Activated T-helper 17 cell treated with anti-CD3 and anti-CD28 coated beads, Interleukin-2, amount 50 U/mL, for 72 hours (primary cell): ENCODE data around the gene BICC1. TPM values are rescaled to one million over a fixed set of nuclear protein-coding genes. Genes with fewer than 3 reads are reported as not detected.

ENCODE experiments used
- ATAC-seq: fragments of 150-1000 bp; cut with Tn5 transposase; replicated peaks from 2 replicates; pipeline ENCODE4 v1.10.0; 2021; ENCODE audit warnings: mild to moderate bottlenecking, moderate library complexity
- H3K27ac Mint-ChIP-seq: one replicate; pipeline ENCODE4 v1.8.0; 2022; ENCODE audit warnings: mixed read lengths
- H3K27me3 Mint-ChIP-seq: one replicate; pipeline ENCODE4 v1.8.0; 2022; ENCODE audit warnings: mixed read lengths
- H3K36me3 Mint-ChIP-seq: one replicate; pipeline ENCODE4 v1.8.0; 2022; ENCODE audit warnings: low read depth, mild to moderate bottlenecking, mixed read lengths
- H3K4me1 Mint-ChIP-seq: one replicate; pipeline ENCODE4 v1.8.0; 2022; ENCODE audit warnings: mixed read lengths
- H3K4me3 Mint-ChIP-seq: one replicate; pipeline ENCODE4 v1.8.0; 2022; ENCODE audit warnings: mild to moderate bottlenecking, mixed read lengths
- H3K9me3 Mint-ChIP-seq: one replicate; pipeline ENCODE4 v1.8.0; 2022; ENCODE audit warnings: mixed read lengths
- total RNA-seq, 2 donors: library from RNA; stranded (reverse); gene quantifications; one replicate each; pipeline ENCODE4 v1.2.3, GENCODE V29; 2022

The BICC1 gene
- total RNA-seq, 2 donors from 2014 or later: 0.05 to 0.28 TPM

DNA sequence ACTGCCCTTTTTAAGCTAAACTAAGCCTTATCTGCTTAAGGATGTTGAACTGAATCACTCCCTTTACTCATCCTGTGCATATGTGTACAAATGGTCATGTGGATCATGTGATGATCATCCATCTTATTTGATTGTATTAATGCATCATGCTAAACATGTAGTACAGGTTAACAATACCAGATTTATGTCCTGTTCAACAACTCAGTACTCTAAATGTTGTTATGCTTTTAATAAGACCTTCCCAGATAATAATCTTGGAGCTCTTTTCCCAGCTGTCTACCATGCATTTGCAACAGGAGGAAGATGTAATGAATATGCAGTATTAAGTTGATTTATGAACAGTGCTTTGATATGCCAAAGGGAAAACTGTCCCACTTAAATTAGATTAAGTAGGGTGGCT, 318.0 kb downstream of the BICC1 start:
- no peak overlapping the region for H3K27ac Mint-ChIP-seq
- no peaks in the 10 kb centered on the region for H3K27me3 Mint-ChIP-seq
- H3K9me3 Mint-ChIP-seq: no peaks in the 10 kb centered on the region
- no peak overlapping the region for H3K4me3 Mint-ChIP-seq
- no peaks in the 10 kb centered on the region for H3K4me1 Mint-ChIP-seq
- H3K36me3 Mint-ChIP-seq: no peaks in the 10 kb centered on the region
- ATAC-seq: no peak

DNA sequence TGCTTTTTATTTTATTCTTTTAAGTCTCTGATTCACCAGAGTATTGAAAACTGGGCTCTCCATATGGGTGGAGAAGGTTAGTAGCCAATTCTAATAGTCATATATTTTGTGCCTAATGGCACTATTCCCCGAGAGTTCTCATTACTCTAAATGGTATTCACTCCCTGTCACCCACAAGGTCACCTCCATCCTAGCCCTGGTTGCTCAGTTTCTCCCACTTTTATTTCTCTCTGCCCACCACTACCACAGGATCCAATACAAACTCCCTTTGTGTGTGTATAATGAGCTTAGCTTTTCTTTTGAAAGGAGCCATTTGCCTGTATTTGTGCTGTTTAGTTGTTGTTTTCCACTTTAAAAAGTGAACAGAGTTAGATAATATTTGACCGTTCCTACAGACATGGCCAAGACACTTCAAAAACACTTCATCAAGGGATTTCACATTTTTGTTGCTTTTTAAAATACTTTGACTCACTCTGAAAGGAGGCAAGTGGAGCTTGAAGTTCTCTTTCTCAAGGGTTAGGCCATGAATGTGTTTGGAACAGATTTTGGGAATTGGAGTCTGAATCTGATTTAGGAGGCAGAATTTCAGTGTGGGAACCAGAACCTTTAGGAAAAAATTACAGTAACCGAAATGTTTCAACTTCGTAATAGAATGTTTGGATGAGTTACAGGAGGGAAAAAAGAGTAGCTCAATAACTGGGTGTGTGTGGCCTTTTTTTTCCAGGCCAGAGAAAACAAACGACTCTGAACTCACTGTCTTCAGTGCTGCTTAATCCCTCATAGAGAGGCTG, 321.3 kb downstream of the BICC1 start:
- peaks cover 3% of the 10 kb centered on the region for H3K27me3 Mint-ChIP-seq
- H3K9me3 Mint-ChIP-seq: no peaks in the 10 kb centered on the region
- no peak for ATAC-seq
- H3K4me3 Mint-ChIP-seq: no peak overlapping the region
- H3K36me3 Mint-ChIP-seq: no peaks in the 10 kb centered on the region
- no peak overlapping the region for H3K27ac Mint-ChIP-seq
- H3K4me1 Mint-ChIP-seq: no peaks in the 10 kb centered on the region

DNA sequence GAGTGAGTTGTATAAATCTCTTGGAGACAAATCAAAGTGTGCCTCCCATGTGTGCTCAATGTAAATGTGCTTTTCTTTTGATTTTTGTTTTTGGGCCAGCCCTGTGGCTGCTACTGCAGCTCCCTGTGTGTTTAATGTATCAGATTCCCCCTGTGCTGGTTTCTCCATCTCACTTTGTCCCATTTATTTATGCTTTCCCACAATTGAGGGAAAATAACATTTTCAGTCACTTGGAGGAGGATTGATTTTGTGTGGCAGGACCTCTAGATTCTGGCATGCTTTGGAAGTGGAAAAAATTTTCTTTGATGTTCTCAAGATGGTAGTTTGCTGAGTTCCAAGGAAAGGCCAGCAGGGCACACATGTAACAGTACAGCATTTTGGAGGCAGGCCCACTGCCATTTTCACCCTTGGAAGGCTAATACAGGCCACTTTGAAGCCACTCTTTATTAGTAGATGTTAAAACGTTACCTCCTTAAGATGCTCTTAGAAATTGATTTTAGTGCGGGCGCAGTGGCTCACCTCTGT, 323.6 kb downstream of the BICC1 start:
- Mint-ChIP-seq H3K36me3 (no peaks in the 10 kb centered on the region), H3K27me3 (peaks cover 3% of the 10 kb centered on the region), H3K4me3 (no peak overlapping the region), H3K27ac (no peak overlapping the region), H3K9me3 (no peaks in the 10 kb centered on the region), H3K4me1 (no peaks in the 10 kb centered on the region)
- ATAC-seq: no peak

DNA sequence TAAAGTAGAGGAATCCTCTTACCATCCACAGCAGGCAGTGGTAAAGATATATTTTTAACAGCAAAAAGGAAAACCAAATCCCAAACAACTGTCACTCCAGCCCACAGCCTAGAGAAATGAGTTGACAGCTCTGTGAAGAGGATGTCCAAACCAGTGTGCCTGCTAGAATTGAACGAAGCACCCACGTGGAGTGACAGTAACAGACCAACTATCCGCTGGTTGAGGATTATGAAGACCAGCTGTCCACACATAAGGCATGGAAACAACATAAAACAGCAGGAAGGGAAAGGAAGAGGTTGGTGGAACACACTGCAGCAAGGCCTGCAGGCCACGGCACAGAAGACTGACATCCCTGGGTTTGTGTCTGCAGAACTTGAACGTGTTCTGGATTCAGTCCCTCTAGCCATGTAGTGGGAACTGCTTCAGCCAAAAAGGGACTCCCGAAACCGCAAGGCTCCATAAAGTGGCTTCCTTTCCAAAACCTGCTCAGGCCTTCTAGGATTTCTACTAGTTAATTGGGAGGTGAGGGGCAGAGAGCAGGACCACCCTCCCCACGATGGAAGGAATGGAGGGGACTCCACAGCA, 324.4 kb downstream of the BICC1 start:
- Mint-ChIP-seq H3K4me1 (no peaks in the 10 kb centered on the region), H3K9me3 (no peaks in the 10 kb centered on the region), H3K4me3 (no peak overlapping the region), H3K27ac (no peak overlapping the region), H3K27me3 (peaks cover 3% of the 10 kb centered on the region), H3K36me3 (no peaks in the 10 kb centered on the region)
- ATAC-seq: no peak

DNA sequence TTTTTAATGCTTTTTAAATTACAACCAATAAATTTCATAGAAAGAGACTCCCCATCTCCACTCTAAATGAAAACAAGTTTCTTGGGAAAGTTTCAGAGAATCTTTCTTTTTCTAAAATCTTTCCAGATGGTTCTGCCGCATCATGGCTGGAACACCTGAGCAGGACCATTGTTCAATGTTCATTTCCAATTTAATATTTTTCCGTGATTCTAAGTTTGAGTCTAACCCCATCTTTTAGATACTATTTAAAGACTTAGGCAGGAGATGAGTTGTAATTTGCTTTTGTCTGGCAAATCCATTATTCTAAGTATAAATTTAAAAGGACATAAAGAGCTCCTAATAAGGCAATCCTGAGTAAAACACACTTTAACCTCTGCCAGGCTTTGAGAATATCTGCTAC, 325.2 kb downstream of the BICC1 start:
- no peak for ATAC-seq

DNA sequence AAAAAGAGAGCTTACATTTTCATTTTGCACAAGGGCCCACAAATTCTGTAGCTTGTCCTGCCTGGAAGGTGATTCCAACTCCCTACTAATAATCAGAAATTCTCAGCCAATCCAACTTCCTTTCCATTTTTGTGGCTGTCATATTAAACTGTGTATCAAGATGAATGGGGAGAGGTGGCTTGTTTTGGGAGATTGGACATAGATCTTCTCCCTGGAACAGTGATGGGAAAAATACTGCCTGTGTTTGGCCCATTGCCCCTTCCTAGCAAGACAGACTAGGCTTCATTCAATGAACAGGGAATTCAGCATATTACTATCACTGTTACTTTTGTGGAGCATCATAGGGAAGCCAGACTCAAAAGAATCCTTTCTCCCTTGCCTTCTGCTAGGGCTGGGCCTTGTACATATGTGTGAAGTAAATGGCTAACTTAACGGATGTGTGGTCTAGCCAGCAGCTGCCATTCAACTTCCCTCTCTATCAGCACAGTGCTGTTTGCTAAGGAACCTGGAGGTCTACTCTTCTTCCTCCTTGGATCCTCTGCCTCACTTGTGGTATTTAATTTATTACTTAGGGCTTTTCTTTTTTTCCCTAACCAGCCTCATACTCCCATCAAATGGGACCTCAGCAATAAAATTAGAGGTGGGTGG, 326.0 kb downstream of the BICC1 start:
- Mint-ChIP-seq H3K9me3 (no peaks in the 10 kb centered on the region), H3K27ac (no peak overlapping the region), H3K4me3 (no peak overlapping the region), H3K4me1 (no peaks in the 10 kb centered on the region), H3K27me3 (peaks cover 3% of the 10 kb centered on the region), H3K36me3 (no peaks in the 10 kb centered on the region)
- ATAC-seq: no peak

More for the DNA sequence above, 325.2 kb downstream of the BICC1 start:
- Mint-ChIP-seq H3K4me1 (no peaks in the 10 kb centered on the region), H3K36me3 (no peaks in the 10 kb centered on the region), H3K27me3 (peaks cover 3% of the 10 kb centered on the region), H3K4me3 (no peak overlapping the region), H3K27ac (no peak overlapping the region), H3K9me3 (no peaks in the 10 kb centered on the region)

DNA sequence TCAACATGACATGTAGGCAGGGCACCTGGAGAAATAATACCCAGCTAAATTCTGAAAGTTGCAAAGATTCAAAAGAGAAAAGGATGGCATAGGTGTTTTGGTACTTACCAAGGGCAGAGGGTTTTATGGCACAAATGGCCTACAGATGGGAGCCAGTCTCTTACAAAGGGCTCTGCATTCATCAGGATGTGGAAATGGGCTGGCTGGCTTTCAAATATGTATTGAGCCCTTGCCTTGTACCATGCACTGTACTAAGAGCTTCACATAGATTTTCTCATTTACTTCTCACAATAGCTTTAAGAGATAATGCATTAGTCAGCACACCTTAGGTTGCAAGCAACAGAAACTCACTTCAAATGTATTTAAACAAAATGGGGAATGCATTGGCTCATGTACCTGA, 327.1 kb downstream of the BICC1 start:
- ATAC-seq: no peak
- Mint-ChIP-seq H3K27ac (no peak overlapping the region), H3K27me3 (peaks cover 3% of the 10 kb centered on the region), H3K4me3 (no peak overlapping the region), H3K4me1 (no peaks in the 10 kb centered on the region), H3K9me3 (no peaks in the 10 kb centered on the region), H3K36me3 (no peaks in the 10 kb centered on the region)

DNA sequence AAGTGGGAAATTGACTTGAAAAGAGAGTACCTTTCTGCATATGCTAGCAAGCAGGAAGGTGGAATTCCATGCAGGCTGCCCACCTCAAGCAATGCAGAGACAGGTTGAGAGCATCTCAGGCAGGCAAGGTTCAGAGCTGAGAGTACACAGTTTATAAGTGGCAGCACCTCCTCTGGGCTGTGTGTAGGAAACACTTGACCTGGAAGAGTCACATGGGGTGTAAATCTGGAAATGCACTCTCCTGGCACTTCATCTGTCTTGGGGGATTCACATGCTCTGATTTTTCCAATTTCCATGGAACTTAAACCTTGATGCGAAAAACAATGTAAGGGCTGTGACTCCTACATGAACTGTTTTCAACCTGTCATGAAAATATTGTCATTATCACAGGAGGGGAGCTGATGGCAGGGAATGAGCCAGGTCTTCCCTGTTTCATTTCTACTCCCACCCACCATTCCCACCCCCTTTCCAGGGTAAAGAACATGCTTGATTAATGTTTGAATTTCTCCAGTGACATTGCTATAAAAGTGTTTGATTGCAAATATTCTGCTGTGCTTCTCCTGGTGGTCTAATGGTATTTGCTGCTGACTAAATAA, 328.3 kb downstream of the BICC1 start:
- Mint-ChIP-seq H3K4me1 (no peaks in the 10 kb centered on the region), H3K4me3 (no peak overlapping the region), H3K9me3 (no peaks in the 10 kb centered on the region), H3K27me3 (peaks cover 3% of the 10 kb centered on the region), H3K27ac (no peak overlapping the region), H3K36me3 (no peaks in the 10 kb centered on the region)
- ATAC-seq: no peak

DNA sequence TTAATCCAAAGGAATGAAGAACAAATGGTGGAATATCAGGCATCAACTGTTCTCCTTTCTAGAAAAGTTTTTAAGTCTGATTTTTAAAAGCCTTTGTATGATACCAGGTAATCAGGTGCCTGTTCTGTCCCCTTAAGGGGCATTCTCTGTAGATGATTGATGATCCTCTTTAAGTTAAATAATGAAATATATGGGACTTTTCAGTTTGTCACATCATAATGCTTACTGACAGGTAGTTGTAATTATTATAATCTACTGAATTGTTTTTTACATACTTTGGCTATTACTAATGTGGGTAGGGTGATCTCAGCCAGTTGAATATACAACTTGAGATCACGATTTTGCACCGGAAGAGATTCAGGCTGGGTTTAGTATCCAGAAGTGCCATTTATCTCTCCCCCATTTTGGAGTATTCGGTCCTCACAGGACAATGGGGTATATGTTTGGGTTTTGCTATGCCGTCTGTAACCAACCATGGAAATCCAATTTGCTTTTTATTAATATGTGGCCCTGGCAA, 330.2 kb downstream of the BICC1 start:
- Mint-ChIP-seq H3K36me3 (no peaks in the 10 kb centered on the region), H3K4me1 (no peaks in the 10 kb centered on the region), H3K27ac (no peak overlapping the region), H3K27me3 (no peaks in the 10 kb centered on the region), H3K9me3 (no peaks in the 10 kb centered on the region), H3K4me3 (no peak overlapping the region)
- no peak for ATAC-seq

DNA sequence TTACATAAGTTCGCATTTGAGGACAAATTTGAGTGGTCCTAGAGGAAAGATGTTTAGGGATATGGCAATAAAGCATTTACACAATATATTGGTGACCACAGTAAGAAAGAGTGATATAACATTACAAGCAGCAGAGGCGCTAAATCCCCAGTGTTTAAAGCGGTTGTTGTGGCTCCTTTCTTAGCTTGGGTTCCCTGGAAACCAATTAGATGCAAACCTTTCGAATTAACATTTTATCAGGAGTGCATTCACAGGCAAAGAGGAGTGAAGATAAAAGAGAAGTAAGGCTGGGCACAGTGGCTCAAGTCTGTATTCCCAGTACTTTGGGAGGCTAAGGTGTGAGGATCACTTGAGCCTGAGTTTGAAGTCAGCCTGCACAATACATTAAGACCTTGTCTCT, 331.1 kb downstream of the BICC1 start:
- H3K9me3 Mint-ChIP-seq: no peaks in the 10 kb centered on the region
- H3K27ac Mint-ChIP-seq: no peak overlapping the region
- no peaks in the 10 kb centered on the region for H3K4me1 Mint-ChIP-seq
- ATAC-seq: no peak
- no peaks in the 10 kb centered on the region for H3K36me3 Mint-ChIP-seq
- no peaks in the 10 kb centered on the region for H3K27me3 Mint-ChIP-seq
- no peak overlapping the region for H3K4me3 Mint-ChIP-seq

DNA sequence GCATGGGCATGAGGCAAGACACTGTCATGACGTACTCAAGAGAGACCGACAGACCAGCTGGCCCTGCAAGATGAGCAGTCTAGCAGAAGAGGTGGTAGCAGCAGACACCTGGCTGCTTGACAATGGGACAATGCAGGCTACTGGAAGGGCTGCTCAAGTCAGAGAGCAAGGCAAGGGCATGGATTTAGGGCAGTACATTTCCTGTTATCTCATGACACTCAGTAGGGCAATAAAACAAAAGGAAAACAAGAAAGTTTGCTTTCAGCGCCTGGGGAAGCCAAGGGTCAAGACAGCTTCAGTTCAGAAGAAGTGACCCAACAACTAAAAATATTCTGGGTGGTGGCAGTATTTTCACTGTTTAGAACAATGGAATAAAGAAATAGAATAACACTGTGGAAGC, 332.0 kb downstream of the BICC1 start:
- Mint-ChIP-seq H3K4me3 (no peak overlapping the region), H3K36me3 (no peaks in the 10 kb centered on the region), H3K9me3 (no peaks in the 10 kb centered on the region), H3K27me3 (no peaks in the 10 kb centered on the region), H3K27ac (no peak overlapping the region), H3K4me1 (no peaks in the 10 kb centered on the region)
- ATAC-seq: no peak

DNA sequence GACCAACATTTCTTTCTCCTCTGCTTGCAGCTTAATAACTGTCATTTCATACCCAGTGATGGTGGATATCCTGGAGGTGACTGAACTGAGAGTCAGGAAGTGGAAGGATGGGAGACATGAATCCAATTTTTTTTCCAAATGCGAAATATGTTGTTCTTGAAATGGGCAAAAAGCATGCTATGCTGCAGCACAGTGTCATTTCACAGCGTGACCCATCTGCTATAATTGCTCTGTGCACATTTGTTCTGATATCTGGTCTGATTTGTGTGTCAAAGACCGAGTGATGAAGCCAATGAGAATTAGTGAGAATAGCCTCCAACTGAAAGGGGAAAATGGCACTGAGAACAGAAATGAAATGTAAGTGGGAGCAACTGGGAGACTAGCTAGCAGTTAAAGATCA, 334.2 kb downstream of the BICC1 start:
- no peak overlapping the region for H3K27ac Mint-ChIP-seq
- H3K36me3 Mint-ChIP-seq: no peaks in the 10 kb centered on the region
- H3K4me1 Mint-ChIP-seq: no peaks in the 10 kb centered on the region
- no peaks in the 10 kb centered on the region for H3K9me3 Mint-ChIP-seq
- H3K27me3 Mint-ChIP-seq: no peaks in the 10 kb centered on the region
- ATAC-seq: no peak
- H3K4me3 Mint-ChIP-seq: no peak overlapping the region

DNA sequence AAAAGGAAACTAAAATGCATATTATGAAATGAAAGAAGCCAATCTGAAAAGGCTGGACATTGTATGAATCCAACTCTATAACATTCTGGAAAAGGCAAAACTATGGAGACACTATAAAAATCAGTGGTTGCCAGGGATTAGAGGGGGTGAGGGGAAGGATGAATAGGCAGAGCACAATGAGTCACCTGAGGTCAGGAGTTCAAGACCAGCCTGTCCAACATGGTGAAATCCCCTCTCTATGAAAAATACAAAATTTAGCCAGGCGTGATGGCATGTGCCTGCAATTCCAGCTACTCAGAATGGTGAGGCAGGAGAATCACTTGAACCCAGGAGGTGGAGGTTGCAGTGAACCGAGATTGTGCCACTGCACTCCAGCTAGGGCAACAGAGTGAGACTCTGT, 338.9 kb downstream of the BICC1 start:
- no peaks in the 10 kb centered on the region for H3K27me3 Mint-ChIP-seq
- H3K4me3 Mint-ChIP-seq: no peak overlapping the region
- no peaks in the 10 kb centered on the region for H3K4me1 Mint-ChIP-seq
- ATAC-seq: no peak
- no peaks in the 10 kb centered on the region for H3K36me3 Mint-ChIP-seq
- H3K27ac Mint-ChIP-seq: no peak overlapping the region
- no peaks in the 10 kb centered on the region for H3K9me3 Mint-ChIP-seq

DNA sequence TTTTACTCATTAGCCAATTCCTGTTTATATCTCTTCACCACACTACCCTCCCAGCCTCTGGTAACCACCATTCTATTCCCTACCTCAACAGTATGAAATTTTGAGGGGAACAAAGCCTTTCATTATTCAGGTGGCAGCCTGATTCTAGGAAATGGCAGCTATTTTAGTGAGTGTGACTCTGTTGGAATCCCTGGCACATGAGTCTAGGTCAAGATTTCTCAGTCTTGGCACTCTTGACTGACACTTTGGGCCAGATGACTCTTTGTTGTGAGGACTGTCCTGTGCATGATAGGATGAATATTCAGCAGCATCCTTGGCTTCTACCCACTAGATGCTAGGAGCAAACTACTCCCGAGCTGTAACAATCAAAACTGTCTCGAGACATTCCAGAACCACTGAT, 341.0 kb downstream of the BICC1 start:
- Mint-ChIP-seq H3K36me3 (no peaks in the 10 kb centered on the region), H3K9me3 (peaks cover 6% of the 10 kb centered on the region), H3K4me1 (no peaks in the 10 kb centered on the region), H3K27me3 (no peaks in the 10 kb centered on the region), H3K27ac (no peak overlapping the region), H3K4me3 (no peak overlapping the region)
- ATAC-seq: no peak
